ENCODE measurements around the gene BCL10. TPM values are rescaled to one million over a fixed set of nuclear protein-coding genes. Genes with fewer than 3 reads are reported as not detected.

The BCL10 gene
- total RNA-seq, 1 experiment from 2014 or later, result 24.2 TPM

GRCh38 chr1:85295006-85295431, 18.6 kb upstream of the BCL10 start:
- no peak for DNase-seq (ENCODE audit: low spot score)
- H3K27ac Mint-ChIP-seq, result no peak overlapping the region
- POLR2A ChIA-PET, result no interaction called here

GRCh38 chr1:85290826-85291225, 14.4 kb upstream of the BCL10 start:
- TF ChIP-seq AR (CRISPR knock-in tag; IDR thresholded peaks at IDR 0.05) (no peak), RELA (CRISPR knock-in tag; IDR thresholded peaks at IDR 0.05; ENCODE audit: borderline replicate concordance) (no peak), ARID4B (CRISPR knock-in tag; IDR thresholded peaks at IDR 0.05; ENCODE audit: borderline replicate concordance) (no peak), ESRRA (CRISPR knock-in tag; IDR thresholded peaks at IDR 0.05; ENCODE audit: borderline replicate concordance) (no peak)
- Mint-ChIP-seq H3K27me3 (ENCODE audit: low read depth) (no peaks in the 10 kb centered on the region; the same call in 1 of the 2 replicates), H3K27ac (no peak overlapping the region), H3K36me3 (no peaks in the 10 kb centered on the region), H3K4me1 (no peaks in the 10 kb centered on the region), H3K4me3 (no peak overlapping the region), H3K9me3 (no peaks in the 10 kb centered on the region)
- DNase-seq (ENCODE audit: low spot score), result no peak
- POLR2A ChIA-PET, result no interaction called here
- CTCF ChIA-PET, result no interaction called here
- ATAC-seq, result no peak

More at GRCh38 chr1:85295006-85295431, 18.6 kb upstream of the BCL10 start:
- H3K36me3 Mint-ChIP-seq, result no peaks in the 10 kb centered on the region
- no peak for TF ChIP-seq ZNF219 (CRISPR knock-in tag; IDR thresholded peaks at IDR 0.05; ENCODE audit: borderline replicate concordance)
- TF ChIP-seq TP53 (CRISPR knock-in tag; IDR thresholded peaks at IDR 0.05), result no peak
- TF ChIP-seq ZNF512 (CRISPR knock-in tag; IDR thresholded peaks at IDR 0.05; ENCODE audit: borderline replicate concordance), result no peak
- H3K9me3 Mint-ChIP-seq, result no peaks in the 10 kb centered on the region
- CTCF ChIA-PET, result no interaction called here
- no peaks in the 10 kb centered on the region; the same call in 1 of the 2 replicates for H3K27me3 Mint-ChIP-seq (ENCODE audit: low read depth)
- no peak for ATAC-seq
- H3K4me3 Mint-ChIP-seq, result no peak overlapping the region
- H3K4me1 Mint-ChIP-seq, result peaks cover 9% of the 10 kb centered on the region

DNA sequence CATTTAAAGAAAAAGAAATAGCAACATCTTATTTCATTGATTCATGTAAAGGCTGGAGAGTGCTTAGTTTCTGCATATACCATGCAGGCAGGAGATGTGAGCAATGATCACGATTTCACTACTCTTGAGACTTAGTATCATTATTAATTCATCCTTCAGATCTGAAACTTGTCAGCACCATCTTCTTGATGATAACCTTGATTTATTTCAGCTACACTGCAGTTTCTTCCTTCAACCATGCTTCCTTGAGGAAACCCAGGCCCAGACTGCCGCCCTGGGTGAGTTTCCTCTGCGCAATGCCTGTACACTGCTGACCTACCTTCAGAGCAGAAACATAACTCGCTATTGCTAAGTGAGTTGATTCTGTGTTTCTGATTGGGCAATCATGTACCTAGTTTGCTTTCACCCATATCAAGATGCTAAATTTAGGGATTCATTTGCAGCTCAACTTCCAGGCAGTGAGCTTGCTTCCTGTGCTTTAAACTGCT, 13.5 kb upstream of the BCL10 start:
- no peak for DNase-seq (ENCODE audit: low spot score)
- ATAC-seq, result no peak
- Mint-ChIP-seq H3K27me3 (ENCODE audit: low read depth) (no peaks in the 10 kb centered on the region), H3K36me3 (no peaks in the 10 kb centered on the region), H3K4me3 (no peak overlapping the region), H3K27ac (no peak overlapping the region), H3K4me1 (no peaks in the 10 kb centered on the region), H3K9me3 (no peaks in the 10 kb centered on the region)
- CTCF ChIA-PET, result no interaction called here
- POLR2A ChIA-PET, result no interaction called here
- TF ChIP-seq TEAD1 (CRISPR knock-in tag; IDR thresholded peaks at IDR 0.05), result no peak
- TF ChIP-seq FOXP1 (CRISPR knock-in tag; IDR thresholded peaks at IDR 0.05; ENCODE audit: borderline replicate concordance), result no peak
- no peak for TF ChIP-seq TEAD4 (CRISPR knock-in tag; IDR thresholded peaks at IDR 0.05)
- TF ChIP-seq PREB (CRISPR knock-in tag; IDR thresholded peaks at IDR 0.05; ENCODE audit: borderline replicate concordance), result no peak
- no peak for TF ChIP-seq ESRRA (CRISPR knock-in tag; IDR thresholded peaks at IDR 0.05; ENCODE audit: borderline replicate concordance)
- no peak for TF ChIP-seq OVOL2 (CRISPR knock-in tag; IDR thresholded peaks at IDR 0.05; ENCODE audit: borderline replicate concordance)
- TF ChIP-seq E2F1 (CRISPR knock-in tag; IDR thresholded peaks at IDR 0.05), result no peak
- TF ChIP-seq TP53 (CRISPR knock-in tag; IDR thresholded peaks at IDR 0.05), result no peak
- TF ChIP-seq, protein P1, sequence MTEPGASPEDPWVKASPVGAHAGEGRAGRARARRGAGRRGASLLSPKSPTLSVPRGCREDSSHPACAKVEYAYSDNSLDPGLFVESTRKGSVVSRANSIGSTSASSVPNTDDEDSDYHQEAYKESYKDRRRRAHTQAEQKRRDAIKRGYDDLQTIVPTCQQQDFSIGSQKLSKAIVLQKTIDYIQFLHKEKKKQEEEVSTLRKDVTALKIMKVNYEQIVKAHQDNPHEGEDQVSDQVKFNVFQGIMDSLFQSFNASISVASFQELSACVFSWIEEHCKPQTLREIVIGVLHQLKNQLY (CRISPR knock-in tag; IDR thresholded peaks at IDR 0.05), result no peak
- TF ChIP-seq, protein P2, sequence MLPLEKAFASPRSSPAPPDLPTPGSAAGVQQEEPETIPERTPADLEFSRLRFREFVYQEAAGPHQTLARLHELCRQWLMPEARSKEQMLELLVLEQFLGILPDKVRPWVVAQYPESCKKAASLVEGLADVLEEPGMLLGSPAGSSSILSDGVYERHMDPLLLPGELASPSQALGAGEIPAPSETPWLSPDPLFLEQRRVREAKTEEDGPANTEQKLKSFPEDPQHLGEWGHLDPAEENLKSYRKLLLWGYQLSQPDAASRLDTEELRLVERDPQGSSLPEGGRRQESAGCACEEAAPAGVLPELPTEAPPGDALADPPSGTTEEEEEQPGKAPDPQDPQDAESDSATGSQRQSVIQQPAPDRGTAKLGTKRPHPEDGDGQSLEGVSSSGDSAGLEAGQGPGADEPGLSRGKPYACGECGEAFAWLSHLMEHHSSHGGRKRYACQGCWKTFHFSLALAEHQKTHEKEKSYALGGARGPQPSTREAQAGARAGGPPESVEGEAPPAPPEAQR (CRISPR knock-in tag; IDR thresholded peaks at IDR 0.05), result no peak
- TF ChIP-seq USF2 (CRISPR knock-in tag; IDR thresholded peaks at IDR 0.05), result no peak

All from WTC11 (cell line).